GM10248 (cell line): ENCODE data around the gene LPAR5.

Experiments
- CTCF ChIA-PET: fragments of 300-600 bp; sonication (Branson Sonifier 250); formaldehyde crosslinking; extraction: SDS; loops from one replicate; lab custom pipeline; 2021; ENCODE audit warnings: antibody characterized with exemption; lab: Yijun Ruan, JAX
- POLR2A ChIA-PET: fragments of 350-650 bp; sonication (Branson Sonifier 250); formaldehyde crosslinking; extraction: SDS; loops from one replicate; lab custom pipeline; 2020; ENCODE audit warnings: antibody characterized with exemption; lab: Yijun Ruan, JAX
- DNase-seq: peaks from one replicate; pipeline ENCODE4 v3.0.0; 2012; ENCODE audit errors: extremely low spot score
- TF ChIP-seq, protein P1 (sequence below): IDR thresholded peaks from 2 replicates; pipeline ENCODE4 v1.5.1; 2012; ENCODE audit warnings: mild to moderate bottlenecking, low read depth; ENCODE audit errors: extremely low read depth, missing control alignments, control extremely low read depth

Gene LPAR5

DNA sequence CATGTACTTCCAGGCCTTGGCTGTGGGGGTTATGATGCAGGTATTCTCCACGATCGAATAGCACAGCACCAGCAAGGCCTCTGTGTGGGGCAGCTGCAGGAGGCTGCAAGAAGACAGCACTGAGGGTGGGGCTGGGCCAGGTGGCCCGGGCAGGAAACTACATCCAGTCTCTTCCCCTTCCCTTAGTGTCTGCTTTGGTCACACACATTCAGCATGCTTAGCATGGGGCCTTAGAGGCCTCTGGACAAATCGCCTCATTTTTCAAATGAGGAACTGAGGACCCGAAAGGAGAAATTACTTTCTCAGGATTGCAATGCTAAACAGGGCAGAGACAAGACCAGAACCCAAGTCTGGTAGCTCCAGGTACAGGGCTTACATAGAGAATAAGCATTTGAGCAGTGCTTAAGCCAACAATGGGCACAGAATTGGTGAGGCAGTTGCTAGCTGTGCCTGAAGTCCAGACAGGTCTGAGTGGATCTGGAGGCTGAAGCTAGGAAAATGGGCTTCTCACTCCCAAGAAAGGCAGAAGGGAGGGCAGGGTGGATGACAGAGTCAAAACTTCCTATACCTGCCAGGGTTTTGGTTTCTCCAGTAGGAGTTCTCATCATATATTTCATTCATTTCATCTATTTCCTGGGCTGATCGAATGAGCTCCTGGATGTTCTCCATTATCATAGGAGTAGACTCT lies 8.0 kb upstream of the LPAR5 start:
- CTCF ChIA-PET: interaction anchor here (0.7 to 3.7 kb wide), 19 partner anchors 8 to 123 kb away, joined by 3 to 19 read pairs (median 5); partner anchors contain the start of genes LPAR5, MLF2 and PTMS
- TF ChIP-seq, protein P1, sequence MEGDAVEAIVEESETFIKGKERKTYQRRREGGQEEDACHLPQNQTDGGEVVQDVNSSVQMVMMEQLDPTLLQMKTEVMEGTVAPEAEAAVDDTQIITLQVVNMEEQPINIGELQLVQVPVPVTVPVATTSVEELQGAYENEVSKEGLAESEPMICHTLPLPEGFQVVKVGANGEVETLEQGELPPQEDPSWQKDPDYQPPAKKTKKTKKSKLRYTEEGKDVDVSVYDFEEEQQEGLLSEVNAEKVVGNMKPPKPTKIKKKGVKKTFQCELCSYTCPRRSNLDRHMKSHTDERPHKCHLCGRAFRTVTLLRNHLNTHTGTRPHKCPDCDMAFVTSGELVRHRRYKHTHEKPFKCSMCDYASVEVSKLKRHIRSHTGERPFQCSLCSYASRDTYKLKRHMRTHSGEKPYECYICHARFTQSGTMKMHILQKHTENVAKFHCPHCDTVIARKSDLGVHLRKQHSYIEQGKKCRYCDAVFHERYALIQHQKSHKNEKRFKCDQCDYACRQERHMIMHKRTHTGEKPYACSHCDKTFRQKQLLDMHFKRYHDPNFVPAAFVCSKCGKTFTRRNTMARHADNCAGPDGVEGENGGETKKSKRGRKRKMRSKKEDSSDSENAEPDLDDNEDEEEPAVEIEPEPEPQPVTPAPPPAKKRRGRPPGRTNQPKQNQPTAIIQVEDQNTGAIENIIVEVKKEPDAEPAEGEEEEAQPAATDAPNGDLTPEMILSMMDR: no peak

DNA sequence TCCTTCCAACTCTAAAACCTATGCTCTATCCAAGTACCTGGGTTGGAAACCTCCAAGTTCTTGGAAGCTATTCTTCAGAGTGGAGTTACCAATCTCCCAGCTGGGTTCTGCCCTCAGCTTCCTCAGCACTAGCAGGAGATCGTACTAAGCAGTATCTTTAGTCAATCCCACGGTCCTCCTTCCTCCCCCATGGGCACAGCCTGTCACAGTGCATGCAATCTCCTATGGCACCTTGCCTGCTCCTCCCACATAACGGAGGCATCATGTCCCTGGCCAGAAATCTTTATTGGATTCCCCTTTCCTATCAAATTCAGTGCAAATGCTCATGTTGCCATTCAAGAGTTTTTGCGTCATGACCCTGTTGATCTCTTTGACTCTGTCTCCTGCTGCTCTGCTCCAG lies 5.4 kb upstream of the LPAR5 start:
- TF ChIP-seq, protein P1: no peak
- ChIA-PET CTCF (interaction anchor here (1.0 to 1.4 kb wide), 3 partner anchors 20 to 103 kb away, joined by 3 read pairs; no protein-coding TSS in a partner anchor), POLR2A (interaction anchor here (1.4 kb wide), 1 partner anchor 9 kb away, joined by 3 read pairs; no protein-coding TSS in a partner anchor)
- DNase-seq: no peak

More for the DNA sequence above, 8.0 kb upstream of the LPAR5 start:
- POLR2A ChIA-PET: interaction anchor here (1.1 to 1.7 kb wide), 2 partner anchors 8 to 46 kb away, joined by 6 to 7 read pairs; partner anchors contain the start of genes LPAR5 and ZNF384
- DNase-seq: no peak

DNA sequence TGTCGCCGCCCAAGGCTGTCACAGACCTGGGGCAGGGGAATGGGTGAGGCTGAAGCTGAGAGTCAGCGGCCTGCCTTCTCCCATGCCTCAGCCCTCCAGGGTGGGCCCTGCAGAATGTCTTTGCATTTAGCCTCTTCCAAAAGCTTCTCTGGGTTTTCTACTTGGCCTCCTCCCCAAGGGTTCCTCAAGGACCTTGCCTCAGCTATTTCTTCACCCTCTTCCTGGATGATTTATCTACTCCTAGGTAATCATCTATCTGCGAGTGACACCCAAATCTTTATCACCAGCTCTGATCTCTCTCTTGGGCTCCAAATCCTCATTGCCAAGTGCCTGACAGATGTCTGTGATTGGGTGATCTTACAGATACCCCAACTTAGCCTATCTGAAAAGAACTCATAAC lies 4.7 kb upstream of the LPAR5 start:
- CTCF ChIA-PET: interaction anchor here (1.0 to 1.9 kb wide), 5 partner anchors 19 to 113 kb away, joined by 3 to 5 read pairs (median 3); partner anchors contain the start of gene MLF2
- POLR2A ChIA-PET: interaction anchor here (1.4 kb wide), 1 partner anchor 9 kb away, joined by 3 read pairs; no protein-coding TSS in a partner anchor
- TF ChIP-seq, protein P1: no peak

DNA sequence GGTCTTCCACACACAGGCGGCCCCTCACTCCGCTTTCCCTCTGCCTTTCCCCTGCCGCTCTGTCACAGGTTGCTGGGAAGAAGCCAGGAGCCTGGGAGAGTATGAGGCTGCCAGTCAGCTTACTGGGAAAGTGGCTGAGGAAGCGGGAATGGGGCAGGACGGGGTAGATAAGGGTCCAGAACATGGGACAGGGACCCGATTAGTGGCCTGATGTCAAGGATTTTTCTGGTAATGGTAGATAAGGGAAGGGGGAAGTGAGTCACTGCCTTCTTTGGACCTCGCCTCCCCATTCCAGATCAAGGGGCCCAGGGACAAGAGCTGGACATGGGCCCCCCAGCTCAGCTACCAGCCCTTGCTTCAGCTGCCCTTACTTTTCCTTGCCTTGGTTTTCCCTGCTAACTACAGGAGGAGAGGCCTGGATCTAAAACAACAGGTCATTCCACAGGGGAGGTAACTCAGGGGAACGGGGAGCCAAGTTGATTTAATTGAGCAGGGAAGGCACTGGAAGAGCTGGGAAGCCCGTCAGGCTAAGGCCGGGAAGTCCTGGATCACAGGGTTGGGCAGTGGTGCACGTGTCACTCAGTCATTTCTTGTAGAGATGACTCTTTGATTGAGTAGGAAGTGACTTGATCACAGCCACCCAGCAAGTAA lies 3.5 kb upstream of the LPAR5 start:
- POLR2A ChIA-PET: interaction anchor here (1.4 kb wide), 1 partner anchor 7 kb away, joined by 3 read pairs; no protein-coding TSS in a partner anchor
- CTCF ChIA-PET: interaction anchor here (1.0 to 1.9 kb wide), 2 partner anchors 21 to 114 kb away, joined by 3 to 5 read pairs; partner anchors contain the start of gene MLF2

More for the DNA sequence above, 4.7 kb upstream of the LPAR5 start:
- no peak for DNase-seq

DNA sequence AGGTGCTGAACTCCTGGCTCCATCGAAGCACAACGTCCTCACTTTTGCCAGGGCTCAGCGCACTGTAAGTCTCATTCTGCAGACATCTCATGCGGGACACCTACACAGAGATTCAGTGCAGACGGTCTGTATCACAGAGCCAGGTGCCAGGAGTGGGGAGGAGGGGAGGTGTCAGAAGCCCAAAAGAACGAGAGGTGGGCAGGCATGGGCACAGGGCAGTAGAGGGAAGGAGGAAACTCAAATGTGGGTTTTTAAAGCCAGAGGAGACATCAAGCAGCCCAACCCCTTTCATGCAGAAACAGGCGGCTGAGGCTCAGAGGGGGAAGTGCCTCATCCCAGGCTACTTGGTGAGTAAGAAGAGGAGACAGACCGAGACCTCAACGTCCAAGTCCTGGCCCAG lies 2.5 kb upstream of the LPAR5 start:
- POLR2A ChIA-PET: no interaction called here
- CTCF ChIA-PET: no interaction called here
- TF ChIP-seq, protein P1: no peak
- no peak for DNase-seq

More for the DNA sequence above, 3.5 kb upstream of the LPAR5 start:
- TF ChIP-seq, protein P1: no peak
- no peak for DNase-seq

DNA sequence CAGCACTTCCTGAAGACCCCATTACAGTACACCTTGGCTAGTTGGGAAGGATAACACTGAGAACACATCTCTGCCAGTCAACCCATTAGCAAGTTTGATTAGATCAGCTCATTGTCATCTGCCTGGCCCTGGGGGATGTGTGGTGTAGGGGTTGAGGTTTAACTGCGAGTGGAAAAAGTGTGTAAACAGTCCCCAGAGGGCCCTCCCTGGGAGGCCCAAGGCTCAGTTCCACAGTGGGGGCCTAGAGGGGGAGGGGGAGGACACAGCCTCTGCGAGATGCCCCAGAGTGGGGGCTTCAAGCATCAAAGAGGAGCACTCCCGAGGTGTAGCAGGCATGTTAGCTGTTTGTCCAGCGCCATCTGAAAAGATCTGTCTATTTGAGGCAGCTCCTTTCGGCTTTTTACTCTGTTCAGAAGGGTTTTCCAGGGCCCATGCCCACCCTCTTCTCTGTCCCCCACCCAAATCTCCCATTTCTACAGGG lies 344 bp downstream of the LPAR5 start:
- POLR2A ChIA-PET: interaction anchor here (0.5 to 2.1 kb wide), 8 partner anchors 8 to 318 kb away, joined by 3 to 7 read pairs (median 5); partner anchors contain the start of genes GAPDH and ZNF384
- TF ChIP-seq, protein P1: no peak
- DNase-seq: peak; percentile 71
- CTCF ChIA-PET: interaction anchor here (0.7 to 7.5 kb wide), 15 partner anchors 9 to 189 kb away, joined by 3 to 57 read pairs (median 3); no protein-coding TSS in a partner anchor
